Thoracic aorta (tissue), 2 donors: ENCODE results near the gene APOC4. TPM values are rescaled to one million over a fixed set of nuclear protein-coding genes. Genes with fewer than 3 reads are reported as not detected.
A peak's percentile ranks its signal among the peaks of the same experiment; 100 is the strongest.
"Not testable (repeated sequence)": the region's sequence is repeated elsewhere in the genome, so short reads cannot be mapped to it uniquely, and the experiment has no call there.

ENCODE experiments used
- ATAC-seq: fragments of 150-250 bp; one replicate; pipeline ENCODE4 v1.8.0; 2017; ENCODE audit warnings: low read depth; ENCODE audit not compliant: insufficient number of reproducible peaks, low FRiP score
- DNase-seq: peaks from one replicate; pipeline ENCODE4 v3.0.0-alpha.2; 2020; ENCODE audit warnings: low spot score
- H3K27ac ChIP-seq, 2 donors: fragments of 200-600 bp; sonication (generic); 1 replicate in 1 of 2; 2 replicates in 1 of 2; pipeline ENCODE4 v1.5.1; 2016; ENCODE audit warnings: mild to moderate bottlenecking in 2 of 2, moderate library complexity in 2 of 2
- H3K27me3 ChIP-seq: fragments of 200-600 bp; sonication (generic); replicated peaks from 2 replicates; pipeline ENCODE4 v1.6.0; 2016; ENCODE audit warnings: mild to moderate bottlenecking; ENCODE audit not compliant: insufficient read depth
- H3K36me3 ChIP-seq: fragments of 200-600 bp; sonication (generic); one replicate; pipeline ENCODE4 v1.5.1; 2016
- H3K4me1 ChIP-seq, 2 donors: fragments of 200-600 bp; sonication (generic); 1 replicate in 1 of 2; 2 replicates in 1 of 2; pipeline versions ENCODE4 v1.5.1 to v1.6.0; 2016; ENCODE audit warnings: low read depth in 2 of 2, mild to moderate bottlenecking in 1 of 2; ENCODE audit not compliant: control insufficient read depth in 1 of 2
- H3K4me3 ChIP-seq: fragments of 200-600 bp; sonication (generic); 2 replicates; pipeline ENCODE4 v1.5.1; 2016; ENCODE audit warnings: mild to moderate bottlenecking
- H3K9me3 ChIP-seq: fragments of 200-600 bp; sonication (generic); 2 replicates; pipeline ENCODE4 v1.5.1; 2016
- total RNA-seq, 2 donors: library from RNA; depleted of rRNA; stranded (reverse); fragments of >200 nt; gene quantifications; one replicate each; pipeline versions ENCODE4 v1.1.0 to v1.2.3, GENCODE V29; 2016
- TF ChIP-seq, protein P1 (sequence below): fragments of 200-600 bp; sonication (generic); IDR thresholded peaks from one replicate; pipeline ENCODE4 v1.5.1; 2019; ENCODE audit warnings: antibody characterized with exemption

The APOC4 gene
- total RNA-seq, 2 donors from 2014 or later, result not detected

DNA sequence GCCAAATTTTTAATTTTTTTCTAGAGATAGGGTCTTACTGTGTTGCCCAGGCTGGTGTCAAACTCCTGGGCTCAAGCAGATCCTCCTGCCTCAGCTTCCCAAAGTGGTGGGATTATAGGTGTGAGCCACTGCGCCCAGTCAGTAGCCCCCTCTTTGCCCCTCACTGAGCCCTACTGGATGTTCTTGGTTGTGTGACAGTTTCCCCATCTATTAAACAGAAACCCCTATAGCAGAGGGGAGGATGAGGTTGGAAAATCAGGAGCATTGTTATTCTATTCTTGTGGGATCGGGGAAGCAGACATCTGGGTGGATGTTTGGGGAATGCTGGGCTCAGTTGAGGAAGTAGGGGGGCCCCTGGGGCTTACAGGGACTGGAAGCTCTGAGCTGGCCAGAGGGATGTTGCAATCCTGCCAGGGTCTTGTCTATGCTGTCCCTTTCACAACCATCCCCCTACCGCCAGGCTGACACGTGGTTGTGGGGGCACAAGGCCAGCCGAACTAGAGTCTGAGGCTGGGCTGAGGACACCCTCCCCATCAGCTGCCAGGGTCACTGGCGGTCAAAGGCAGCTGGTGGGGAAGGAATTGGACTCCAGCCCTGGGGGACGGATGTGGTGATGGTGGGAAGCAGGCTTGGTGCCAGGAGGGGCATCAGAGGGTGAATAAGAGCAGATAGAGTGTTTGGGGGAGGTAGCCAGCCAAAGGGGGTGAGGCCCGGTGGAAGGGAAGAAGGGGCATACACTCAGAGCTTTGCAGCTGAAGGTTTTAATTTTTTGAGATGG, 16.7 kb upstream of the APOC4 start:
- Histone ChIP-seq H3K27me3 (no peaks in the 10 kb centered on the region), H3K36me3 (no peaks in the 10 kb centered on the region), H3K9me3 (no peaks in the 10 kb centered on the region), H3K4me1 (peaks cover 0 to 6% of the 10 kb centered on the region in 2 donors), H3K4me3 (no peak overlapping the region), H3K27ac (no peak overlapping the region)
- DNase-seq, result no peak
- ATAC-seq, result no peak
- TF ChIP-seq, protein P1, sequence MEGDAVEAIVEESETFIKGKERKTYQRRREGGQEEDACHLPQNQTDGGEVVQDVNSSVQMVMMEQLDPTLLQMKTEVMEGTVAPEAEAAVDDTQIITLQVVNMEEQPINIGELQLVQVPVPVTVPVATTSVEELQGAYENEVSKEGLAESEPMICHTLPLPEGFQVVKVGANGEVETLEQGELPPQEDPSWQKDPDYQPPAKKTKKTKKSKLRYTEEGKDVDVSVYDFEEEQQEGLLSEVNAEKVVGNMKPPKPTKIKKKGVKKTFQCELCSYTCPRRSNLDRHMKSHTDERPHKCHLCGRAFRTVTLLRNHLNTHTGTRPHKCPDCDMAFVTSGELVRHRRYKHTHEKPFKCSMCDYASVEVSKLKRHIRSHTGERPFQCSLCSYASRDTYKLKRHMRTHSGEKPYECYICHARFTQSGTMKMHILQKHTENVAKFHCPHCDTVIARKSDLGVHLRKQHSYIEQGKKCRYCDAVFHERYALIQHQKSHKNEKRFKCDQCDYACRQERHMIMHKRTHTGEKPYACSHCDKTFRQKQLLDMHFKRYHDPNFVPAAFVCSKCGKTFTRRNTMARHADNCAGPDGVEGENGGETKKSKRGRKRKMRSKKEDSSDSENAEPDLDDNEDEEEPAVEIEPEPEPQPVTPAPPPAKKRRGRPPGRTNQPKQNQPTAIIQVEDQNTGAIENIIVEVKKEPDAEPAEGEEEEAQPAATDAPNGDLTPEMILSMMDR, result no peak

GRCh38 chr19:44926245-44927077, 15.6 kb upstream of the APOC4 start:
- peak overlapping the region; percentile 64 for H3K4me3 ChIP-seq
- H3K27me3 ChIP-seq, H3K4me1 ChIP-seq, H3K27ac ChIP-seq, H3K9me3 ChIP-seq, H3K36me3 ChIP-seq, DNase-seq: not testable (repeated sequence)
- peak; percentile 13 for ATAC-seq

DNA sequence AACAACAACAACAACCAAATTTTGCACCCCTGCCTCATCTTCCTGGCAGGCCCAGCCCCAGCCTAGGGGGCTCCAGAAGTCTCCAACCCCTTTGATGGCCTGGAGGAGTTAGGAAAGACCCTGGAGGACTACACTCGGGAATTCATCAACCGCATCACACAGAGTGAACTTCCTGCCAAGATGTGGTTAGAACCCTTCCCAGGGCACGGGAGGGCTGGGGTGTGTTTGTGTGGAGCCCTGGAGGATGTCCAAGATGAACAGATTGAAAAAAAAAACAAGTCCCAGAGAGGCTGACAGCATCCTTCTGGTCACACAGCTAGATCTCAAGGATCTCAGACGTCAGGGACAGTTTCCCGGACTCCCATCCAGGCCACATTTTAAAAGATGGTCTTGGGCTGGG, 14.3 kb upstream of the APOC4 start:
- Histone ChIP-seq H3K4me3 (no peak overlapping the region), H3K36me3 (no peaks in the 10 kb centered on the region), H3K27ac (no peak overlapping the region), H3K27me3 (no peaks in the 10 kb centered on the region), H3K9me3 (no peaks in the 10 kb centered on the region), H3K4me1 (peaks cover 0 to 6% of the 10 kb centered on the region in 2 donors)
- TF ChIP-seq, protein P1, result no peak
- ATAC-seq, result no peak
- DNase-seq, result no peak

DNA sequence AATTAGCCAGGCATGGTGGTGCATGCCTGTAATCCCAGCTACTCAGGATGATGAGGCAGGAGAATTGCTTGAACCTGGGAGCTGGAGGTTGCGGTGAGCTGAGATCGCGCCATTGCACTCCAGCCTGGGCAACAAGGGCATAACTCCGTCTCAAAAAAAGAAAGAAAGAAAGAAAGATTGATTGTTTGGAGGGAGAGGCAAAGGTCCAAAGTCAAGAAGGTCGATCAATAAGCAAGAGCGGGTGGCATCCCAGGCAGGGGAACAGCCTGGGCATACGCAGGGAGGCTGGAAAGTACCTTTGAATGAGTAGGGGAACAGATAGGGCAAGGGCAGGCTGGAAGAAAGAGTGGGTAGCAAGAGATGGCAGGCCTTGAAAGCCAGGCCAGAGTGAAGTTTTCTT, 11.9 kb upstream of the APOC4 start:
- no peak for DNase-seq
- TF ChIP-seq, protein P1, result no peak
- peaks cover 0 to 6% of the 10 kb centered on the region in 2 donors for H3K4me1 ChIP-seq
- ATAC-seq, result no peak
- no peaks in the 10 kb centered on the region for H3K9me3 ChIP-seq
- no peak overlapping the region for H3K4me3 ChIP-seq
- H3K27me3 ChIP-seq, result no peaks in the 10 kb centered on the region
- no peaks in the 10 kb centered on the region for H3K36me3 ChIP-seq
- H3K27ac ChIP-seq, result no peak overlapping the region

DNA sequence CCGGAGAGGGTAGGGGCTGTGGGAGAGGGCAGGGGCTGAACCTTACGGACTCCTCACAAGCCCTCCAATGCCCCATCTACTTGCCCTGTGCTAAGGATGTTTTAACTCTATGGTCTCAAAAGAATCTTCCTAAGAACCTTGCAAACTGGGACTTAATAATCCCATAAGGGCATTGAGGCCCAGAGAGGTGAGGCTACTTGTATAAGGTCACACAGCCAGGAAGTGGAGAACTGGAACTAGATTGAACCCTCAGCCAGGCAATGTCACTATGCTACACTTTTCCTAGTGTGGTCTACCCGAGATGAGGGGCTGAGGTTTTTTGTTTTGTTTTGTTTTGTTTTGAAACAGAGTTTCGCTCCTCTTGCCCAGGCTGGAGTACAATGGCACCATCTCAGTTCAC, 10.5 kb upstream of the APOC4 start:
- ATAC-seq (no peak), DNase-seq (no peak)
- TF ChIP-seq, protein P1, result no peak
- no peaks in the 10 kb centered on the region for H3K27me3 ChIP-seq
- H3K4me3 ChIP-seq, result no peak overlapping the region
- no peak overlapping the region for H3K27ac ChIP-seq
- no peaks in the 10 kb centered on the region for H3K36me3 ChIP-seq
- no peaks in the 10 kb centered on the region for H3K9me3 ChIP-seq
- H3K4me1 ChIP-seq, result peaks cover 0 to 4% of the 10 kb centered on the region in 2 donors
